ENCODE measurements around the gene COL18A1. TPM values are rescaled to one million over a fixed set of nuclear protein-coding genes. Genes with fewer than 3 reads are reported as not detected.
A peak's percentile ranks its signal among the peaks of the same experiment; 100 is the strongest.
"Not testable (repeated sequence)": the region's sequence is repeated elsewhere in the genome, so short reads cannot be mapped to it uniquely, and the experiment has no call there.

The COL18A1 gene
- polyA plus RNA-seq, 3 donors from 2014 or later: 0.30 to 1.8 (median 0.46) TPM

DNA sequence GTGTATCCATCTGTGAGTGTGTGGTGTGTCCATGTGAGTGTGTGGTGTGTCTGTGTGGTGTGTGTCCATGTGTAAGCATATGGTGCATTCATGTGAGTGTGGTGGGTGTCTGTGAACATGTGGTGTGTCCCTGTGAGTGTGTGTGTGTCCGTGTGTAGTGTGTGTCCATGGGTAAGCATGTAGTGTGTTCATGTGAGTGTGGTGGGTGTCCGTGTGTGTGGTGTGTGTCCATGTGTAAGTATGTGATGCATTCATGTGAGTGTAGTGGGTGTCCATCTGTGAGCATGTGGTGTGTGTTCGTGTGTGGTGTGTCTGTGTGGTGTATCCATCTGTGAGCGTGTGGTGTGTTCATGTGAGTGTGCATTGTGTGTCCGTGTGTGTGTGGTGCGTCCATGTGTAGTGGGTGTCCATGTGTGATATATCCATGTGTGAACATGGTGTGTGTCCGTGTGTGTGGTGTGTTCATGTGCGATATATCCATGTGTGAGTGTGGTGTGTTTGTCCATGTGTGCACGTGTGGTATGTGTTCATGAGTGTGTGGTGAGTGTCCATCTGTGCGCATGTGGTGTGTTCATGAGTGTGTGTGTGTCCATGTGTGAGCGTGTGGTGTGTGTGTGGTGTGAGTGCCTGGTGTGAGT, 124.9 kb downstream of the COL18A1 start:
- H3K27ac Mint-ChIP-seq: no peak overlapping the region
- H3K9me3 Mint-ChIP-seq: no peaks in the 10 kb centered on the region
- peaks cover 0 to 2% (median 0%) of the 10 kb centered on the region in 3 donors for H3K27me3 Mint-ChIP-seq (ENCODE audit: low read depth in 3 of 3)
- H3K4me1 Mint-ChIP-seq: peaks cover 2 to 6% of the 10 kb centered on the region in 2 donors
- DNase-seq: no peak
- H3K4me3 Mint-ChIP-seq: no peak overlapping the region
- no peaks in the 10 kb centered on the region for H3K36me3 Mint-ChIP-seq

DNA sequence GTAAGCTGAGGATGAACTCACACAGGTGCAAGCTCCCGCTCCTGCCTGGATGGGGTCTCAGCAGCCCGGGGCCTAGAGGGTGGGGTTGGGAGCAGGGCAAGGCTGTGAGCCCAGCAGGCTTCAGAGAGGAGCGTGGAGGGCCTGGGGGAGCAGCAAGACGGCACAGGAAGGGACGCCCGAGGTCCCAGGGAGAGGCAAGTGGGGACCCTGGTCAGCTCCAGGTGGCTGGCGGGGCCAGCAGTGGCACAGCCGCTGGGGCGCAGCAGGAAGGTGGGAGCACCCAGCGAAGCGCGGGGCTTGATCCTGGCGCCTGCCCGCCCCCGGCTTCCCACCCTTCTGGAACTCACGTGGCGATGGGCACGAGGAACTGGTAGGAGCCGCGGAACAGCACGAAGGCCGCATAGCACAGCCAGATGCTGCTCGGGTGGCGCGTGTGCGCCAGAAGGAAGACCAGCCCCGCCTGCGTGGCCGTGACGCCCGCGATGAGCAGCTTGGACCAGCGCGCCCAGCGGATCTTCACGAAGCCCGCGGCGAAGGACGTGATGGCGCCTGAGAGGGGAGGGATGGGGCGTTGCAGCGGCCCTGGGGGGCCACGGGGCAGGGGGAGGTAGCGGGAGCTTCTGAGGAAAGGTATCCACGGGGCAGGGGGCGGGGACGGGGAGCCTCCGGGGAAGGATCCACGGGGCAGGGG, 125.6 kb downstream of the COL18A1 start:
- H3K27me3 Mint-ChIP-seq (ENCODE audit: low read depth in 3 of 3): peaks cover 0 to 2% (median 0%) of the 10 kb centered on the region in 3 donors
- no peak overlapping the region for H3K4me3 Mint-ChIP-seq
- DNase-seq: no peak
- peaks cover 2 to 6% of the 10 kb centered on the region in 2 donors for H3K4me1 Mint-ChIP-seq
- no peak overlapping the region for H3K27ac Mint-ChIP-seq
- no peaks in the 10 kb centered on the region for H3K9me3 Mint-ChIP-seq
- H3K36me3 Mint-ChIP-seq: no peaks in the 10 kb centered on the region

DNA sequence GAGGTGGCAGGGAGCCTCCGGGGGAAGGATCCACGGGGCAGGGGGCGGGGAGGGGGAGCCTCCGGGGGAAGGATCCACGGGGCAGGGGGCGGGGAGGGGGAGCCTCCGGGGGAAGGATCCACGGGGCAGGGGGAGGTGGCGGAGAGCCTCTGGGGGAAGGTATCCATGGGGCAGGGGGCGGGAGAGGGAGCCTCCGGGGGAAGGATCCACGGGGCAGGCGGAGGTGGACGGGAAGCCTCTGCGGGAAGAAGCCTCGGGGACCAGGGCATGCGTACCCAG, 126.1 kb downstream of the COL18A1 start:
- not testable (repeated sequence) for H3K36me3 Mint-ChIP-seq; H3K4me1 Mint-ChIP-seq; H3K9me3 Mint-ChIP-seq; H3K27me3 Mint-ChIP-seq (ENCODE audit: low read depth in 3 of 3); H3K27ac Mint-ChIP-seq; H3K4me3 Mint-ChIP-seq; DNase-seq

DNA sequence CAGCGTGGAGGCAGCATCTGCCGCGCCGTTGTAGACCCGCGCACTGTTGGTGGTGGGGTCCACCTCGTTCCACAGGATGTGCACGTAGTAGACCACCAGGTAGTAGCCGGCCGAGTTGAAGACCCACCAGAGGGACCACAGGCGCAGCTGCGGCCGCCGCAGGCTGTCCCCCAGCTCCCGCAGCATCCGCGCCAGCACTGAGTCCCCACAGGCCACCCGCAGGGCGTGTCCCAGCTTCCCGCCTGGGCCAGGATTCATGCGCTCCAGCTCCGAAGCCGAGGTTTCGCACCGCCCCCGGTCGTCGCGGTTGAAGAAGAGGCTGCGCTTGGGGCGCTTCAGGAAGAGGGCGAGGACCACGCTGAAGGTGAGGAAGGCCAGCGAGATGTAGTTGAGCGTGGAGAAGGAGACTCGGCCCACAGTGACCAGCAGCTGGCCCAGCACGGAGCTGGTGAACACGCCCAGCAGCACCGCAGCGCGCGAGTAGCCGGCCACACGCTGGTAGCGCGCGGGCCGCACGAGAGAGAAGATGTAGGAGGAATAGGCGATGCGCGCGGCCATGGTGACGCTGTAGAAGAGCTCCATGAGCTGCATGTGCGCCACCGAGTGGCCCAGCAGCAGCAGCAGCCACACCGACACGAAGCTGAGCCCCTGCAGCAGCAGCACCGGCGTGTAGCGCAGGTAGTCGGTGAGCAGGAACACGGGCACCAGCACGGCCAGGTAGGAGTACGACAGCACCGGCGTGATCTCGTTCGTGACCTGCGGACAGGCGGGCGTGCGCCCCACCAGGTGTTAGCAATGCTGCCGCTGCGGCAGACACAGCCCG, 126.6 kb downstream of the COL18A1 start:
- H3K27ac Mint-ChIP-seq: no peak overlapping the region
- H3K27me3 Mint-ChIP-seq (ENCODE audit: low read depth in 3 of 3): peaks cover 0 to 2% (median 0%) of the 10 kb centered on the region in 3 donors
- DNase-seq: no peak
- H3K36me3 Mint-ChIP-seq: no peaks in the 10 kb centered on the region
- H3K4me3 Mint-ChIP-seq: no peak overlapping the region
- H3K9me3 Mint-ChIP-seq: no peaks in the 10 kb centered on the region
- H3K4me1 Mint-ChIP-seq: peaks cover 2 to 6% of the 10 kb centered on the region in 2 donors

DNA sequence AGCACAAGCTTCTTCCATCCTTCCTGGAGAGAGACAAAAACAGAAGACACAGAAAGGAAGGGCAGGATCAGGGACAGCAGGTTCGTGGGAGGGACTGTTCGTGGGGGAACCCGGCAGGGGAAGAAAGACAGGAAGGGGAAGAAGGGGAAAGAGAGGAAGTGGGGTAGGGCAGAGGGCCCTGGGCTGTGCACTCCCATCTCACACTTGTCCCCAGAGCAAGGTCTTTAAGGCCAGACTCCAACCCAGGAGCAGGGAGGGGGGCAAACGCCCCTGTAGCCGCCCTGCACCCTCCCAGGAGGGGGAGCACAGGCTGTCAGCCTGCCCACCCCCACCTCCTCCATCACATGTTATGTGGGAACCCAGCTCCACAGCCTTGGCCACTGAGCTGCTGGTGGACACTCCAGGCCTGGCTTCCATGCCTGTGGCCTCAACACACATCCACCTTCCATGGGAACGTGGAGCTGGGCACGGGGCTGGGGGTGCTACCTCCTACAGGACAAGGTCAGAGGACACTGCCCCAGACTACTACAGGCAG, 127.9 kb downstream of the COL18A1 start:
- H3K4me3 Mint-ChIP-seq: no peak overlapping the region

DNA sequence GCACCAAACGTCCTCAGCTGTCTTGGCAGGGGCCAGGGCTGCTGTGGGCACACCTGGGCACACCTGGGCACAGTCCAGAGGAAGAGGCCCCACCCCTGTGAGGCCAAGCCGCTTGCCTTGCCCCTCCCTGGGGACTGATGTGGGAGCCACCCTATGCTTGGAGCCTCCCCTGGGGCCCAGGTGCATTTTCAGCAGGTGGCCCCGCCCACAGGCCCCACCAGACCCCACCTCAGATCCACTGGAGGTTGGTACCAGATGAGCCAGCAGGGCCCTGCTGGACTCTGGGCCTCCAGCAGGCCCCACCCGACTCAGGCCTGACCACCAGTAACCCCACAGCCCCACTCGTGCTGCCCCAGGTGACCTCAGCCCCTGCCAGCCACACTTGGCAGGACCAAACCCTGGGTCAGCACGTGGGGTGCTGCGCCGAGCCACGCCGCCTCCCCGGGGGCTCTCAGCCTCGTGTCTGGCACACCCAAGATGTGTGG, 128.4 kb downstream of the COL18A1 start:
- H3K36me3 Mint-ChIP-seq: no peaks in the 10 kb centered on the region
- no peak for DNase-seq
- no peaks in the 10 kb centered on the region for H3K27me3 Mint-ChIP-seq (ENCODE audit: low read depth in 3 of 3)
- H3K4me3 Mint-ChIP-seq: no peak overlapping the region
- peaks cover 2 to 6% of the 10 kb centered on the region in 2 donors for H3K4me1 Mint-ChIP-seq
- no peak overlapping the region for H3K27ac Mint-ChIP-seq
- no peaks in the 10 kb centered on the region for H3K9me3 Mint-ChIP-seq

More for the DNA sequence above, 127.9 kb downstream of the COL18A1 start:
- H3K4me1 Mint-ChIP-seq: peaks cover 2 to 6% of the 10 kb centered on the region in 2 donors
- no peaks in the 10 kb centered on the region for H3K36me3 Mint-ChIP-seq
- H3K9me3 Mint-ChIP-seq: no peaks in the 10 kb centered on the region
- H3K27me3 Mint-ChIP-seq (ENCODE audit: low read depth in 3 of 3): no peaks in the 10 kb centered on the region
- DNase-seq: no peak
- H3K27ac Mint-ChIP-seq: peak overlapping the region in 1 of 6 donors; percentile 69

DNA sequence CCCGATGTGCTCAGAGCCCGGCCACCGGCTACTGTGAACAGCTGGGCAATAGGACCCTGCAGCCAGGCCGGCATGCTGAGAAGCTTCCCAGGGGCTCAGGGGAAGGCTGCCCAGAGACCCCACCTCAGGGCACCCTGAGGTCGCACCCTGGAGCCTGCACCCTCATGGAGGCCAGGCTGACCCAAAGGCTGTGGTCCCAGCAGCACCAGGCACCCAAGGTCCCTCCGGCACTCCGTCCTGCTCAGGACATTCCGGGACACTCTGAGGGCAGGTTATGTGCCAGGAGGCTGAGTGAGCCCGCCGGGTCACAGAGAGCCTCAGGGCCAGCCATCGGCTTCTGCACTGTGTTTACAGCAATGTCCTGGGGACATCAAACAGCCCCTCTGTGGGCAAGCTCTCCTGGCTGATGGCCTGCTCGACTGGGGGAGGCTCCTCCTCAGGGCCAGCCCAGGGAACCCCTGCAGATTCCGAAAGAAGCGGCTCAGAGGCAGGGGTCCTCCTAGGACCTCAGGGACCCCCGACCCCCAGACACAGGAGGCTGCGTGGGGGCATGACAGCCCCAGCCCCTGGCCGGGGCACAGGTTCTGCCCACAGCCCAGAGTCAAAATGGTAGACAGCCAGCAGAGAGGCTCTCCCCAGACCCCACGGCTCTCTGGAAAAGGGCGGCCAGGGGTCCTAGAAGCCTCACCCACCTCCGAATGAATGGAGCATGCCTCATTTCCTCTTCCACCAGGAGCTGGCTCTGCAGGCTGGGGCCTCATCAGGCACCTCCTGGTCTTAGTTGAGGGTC, 129.1 kb downstream of the COL18A1 start:
- H3K27me3 Mint-ChIP-seq (ENCODE audit: low read depth in 3 of 3): no peaks in the 10 kb centered on the region
- no peak for DNase-seq
- H3K4me1 Mint-ChIP-seq: peaks cover 2 to 6% of the 10 kb centered on the region in 2 donors
- H3K4me3 Mint-ChIP-seq: no peak overlapping the region
- H3K9me3 Mint-ChIP-seq: no peaks in the 10 kb centered on the region
- no peak overlapping the region for H3K27ac Mint-ChIP-seq
- no peaks in the 10 kb centered on the region for H3K36me3 Mint-ChIP-seq

DNA sequence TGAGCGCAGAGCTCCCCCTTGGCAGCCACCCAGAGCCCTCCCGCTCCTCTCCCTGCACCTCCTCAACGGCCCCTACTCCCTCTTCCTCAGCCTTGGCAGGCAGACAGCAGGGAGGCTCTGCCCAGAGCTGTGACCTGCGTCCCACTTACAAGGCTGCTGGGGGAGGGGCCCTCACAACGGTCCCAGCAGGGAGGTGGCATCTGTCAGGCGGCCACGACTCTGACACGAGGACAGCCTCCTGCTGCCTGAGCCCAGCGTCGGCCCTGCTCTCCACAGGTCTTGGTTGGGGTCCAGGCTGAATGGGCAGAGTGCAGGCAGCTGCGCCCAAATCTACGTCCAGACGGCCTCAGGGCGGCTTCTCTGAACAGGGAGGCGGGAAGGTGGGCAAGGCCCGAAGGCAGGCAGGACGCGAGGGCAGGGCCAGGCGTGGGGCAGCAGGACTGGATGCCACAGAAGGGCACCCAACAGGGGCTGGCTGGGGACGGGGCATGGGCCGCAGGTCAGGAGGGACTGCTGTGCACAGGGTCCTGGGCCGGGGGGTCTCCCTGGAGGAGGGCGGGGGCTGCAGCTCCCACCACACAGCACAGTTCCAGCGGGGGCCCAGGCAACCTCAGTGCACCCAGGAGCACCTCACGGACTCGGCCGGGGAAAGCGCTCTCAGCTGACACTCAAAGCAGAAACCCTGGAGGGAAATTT, 129.8 kb downstream of the COL18A1 start:
- DNase-seq: no peak
- no peaks in the 10 kb centered on the region for H3K9me3 Mint-ChIP-seq
- H3K27ac Mint-ChIP-seq: no peak overlapping the region
- H3K36me3 Mint-ChIP-seq: no peaks in the 10 kb centered on the region
- H3K4me3 Mint-ChIP-seq: no peak overlapping the region
- no peaks in the 10 kb centered on the region for H3K27me3 Mint-ChIP-seq (ENCODE audit: low read depth in 3 of 3)
- H3K4me1 Mint-ChIP-seq: peaks cover 2 to 6% of the 10 kb centered on the region in 2 donors

DNA sequence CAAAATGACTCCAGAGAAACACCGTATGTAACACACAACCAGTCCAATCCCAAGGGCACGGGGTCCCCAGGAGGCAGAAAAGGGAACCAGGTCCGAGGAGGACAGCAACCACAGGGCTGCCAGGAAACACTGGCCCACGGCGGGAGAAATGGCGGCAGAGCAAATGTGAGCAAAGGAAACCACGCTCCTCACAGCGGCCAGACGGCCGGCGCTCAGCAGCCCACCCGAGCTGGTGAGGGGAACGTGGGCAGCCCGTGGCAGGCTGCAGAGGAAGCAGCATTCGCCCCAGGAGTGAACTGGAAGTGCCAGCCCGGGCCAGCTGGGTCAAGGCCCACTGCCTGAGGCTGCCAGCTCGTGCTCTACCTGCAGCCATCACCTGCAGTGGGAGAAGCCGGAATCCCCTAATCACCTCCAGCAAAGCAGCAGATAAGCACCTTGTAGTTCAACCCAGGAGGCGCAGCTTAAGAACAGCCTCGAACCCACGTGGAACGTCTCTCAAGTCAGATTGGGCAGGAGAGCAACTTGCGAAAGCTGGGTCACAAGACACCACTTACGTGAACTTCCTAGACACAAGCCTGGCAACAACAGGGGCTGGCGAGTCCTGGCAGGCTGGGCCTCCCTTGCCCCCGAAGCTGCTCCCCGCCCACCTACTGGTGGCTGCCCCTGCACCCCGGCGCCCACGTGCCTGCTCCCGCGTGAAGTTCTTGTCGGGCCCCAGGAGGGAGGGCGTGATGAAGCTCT, 130.5 kb downstream of the COL18A1 start:
- no peaks in the 10 kb centered on the region for H3K27me3 Mint-ChIP-seq (ENCODE audit: low read depth in 3 of 3)
- H3K4me1 Mint-ChIP-seq: peaks cover 2 to 6% of the 10 kb centered on the region in 2 donors
- no peak overlapping the region for H3K4me3 Mint-ChIP-seq
- no peaks in the 10 kb centered on the region for H3K36me3 Mint-ChIP-seq
- DNase-seq: no peak
- no peak overlapping the region for H3K27ac Mint-ChIP-seq
- H3K9me3 Mint-ChIP-seq: no peaks in the 10 kb centered on the region

DNA sequence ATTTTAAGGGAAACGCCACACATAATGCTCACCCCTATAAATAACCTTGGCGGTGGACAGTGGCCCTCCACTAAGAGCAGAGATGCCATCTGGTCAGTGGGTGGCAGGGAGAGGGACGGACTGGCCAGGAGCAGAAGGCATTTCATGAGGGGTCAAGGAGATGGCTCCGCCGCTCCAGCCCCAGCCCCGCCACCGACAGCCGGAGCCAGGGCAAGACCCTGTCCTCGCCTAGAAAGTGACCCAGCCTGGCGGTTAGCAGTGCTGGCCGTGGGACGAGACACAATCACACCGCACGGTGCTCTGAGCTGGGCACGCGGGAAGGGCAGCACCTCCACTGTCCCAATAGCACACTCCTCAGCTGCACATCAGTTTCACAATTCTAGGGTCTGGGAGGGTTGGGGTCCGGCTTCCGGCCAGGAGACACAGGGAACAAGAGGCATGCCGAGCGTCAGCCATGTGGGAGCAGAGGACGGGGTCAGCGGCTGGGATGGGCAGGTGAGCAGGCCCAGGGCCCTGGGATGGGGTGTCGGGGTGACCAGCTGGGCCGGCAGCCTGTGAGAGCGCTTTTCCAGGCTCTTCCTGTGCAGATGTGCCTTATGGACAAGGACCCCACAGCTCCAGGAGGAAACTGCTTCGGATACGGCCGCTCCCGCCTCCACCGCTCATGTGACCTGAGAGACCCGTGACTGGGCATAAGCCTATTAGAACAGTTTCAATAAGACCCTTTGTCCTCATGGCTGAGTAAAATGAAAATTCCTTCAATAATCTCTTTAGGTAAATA, 131.5 kb downstream of the COL18A1 start:
- Mint-ChIP-seq H3K4me1 (peaks cover 6 to 10% of the 10 kb centered on the region in 2 donors), H3K27ac (no peak overlapping the region), H3K36me3 (no peaks in the 10 kb centered on the region), H3K4me3 (no peak overlapping the region), H3K27me3 (ENCODE audit: low read depth in 3 of 3) (peaks cover 0 to 3% (median 0%) of the 10 kb centered on the region in 3 donors), H3K9me3 (no peaks in the 10 kb centered on the region)
- DNase-seq: no peak

DNA sequence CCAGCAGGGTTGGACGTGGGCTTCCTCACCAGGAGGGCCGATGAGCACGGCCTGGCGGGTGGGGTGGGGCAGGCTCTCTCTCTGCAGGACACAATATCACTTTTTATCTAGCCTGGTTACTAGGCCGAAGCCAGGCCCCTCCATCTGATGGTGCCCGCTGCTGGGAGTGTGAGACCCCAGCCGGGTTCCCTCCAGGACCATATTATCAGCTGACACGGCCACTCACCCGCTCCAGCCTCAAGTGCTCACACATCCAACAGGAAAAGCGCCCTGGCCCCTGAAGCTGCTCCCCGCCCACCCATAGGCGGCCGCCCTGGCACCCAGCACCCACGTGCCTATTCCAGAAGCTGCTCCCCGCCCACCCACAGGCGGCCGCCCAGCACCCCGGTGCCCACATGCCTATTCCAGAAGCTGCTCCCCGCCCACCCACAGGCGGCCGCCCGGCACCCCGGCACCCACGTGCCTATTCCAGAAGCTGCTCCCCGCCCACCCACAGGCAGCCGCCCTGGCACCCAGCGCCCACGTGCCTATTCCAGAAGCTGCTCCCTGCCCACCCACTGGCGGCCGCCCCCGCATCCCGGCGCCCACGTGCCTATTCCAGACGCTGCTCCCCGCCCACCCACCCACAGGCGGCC, 132.3 kb downstream of the COL18A1 start:
- DNase-seq: no peak
- Mint-ChIP-seq H3K4me1 (peaks cover 6 to 10% of the 10 kb centered on the region in 2 donors), H3K9me3 (no peaks in the 10 kb centered on the region), H3K36me3 (no peaks in the 10 kb centered on the region), H3K4me3 (no peak overlapping the region), H3K27ac (no peak overlapping the region), H3K27me3 (ENCODE audit: low read depth in 3 of 3) (peaks cover 0 to 3% (median 0%) of the 10 kb centered on the region in 3 donors)

Measured in immature natural killer cell (primary cell).